Retinal pigment epithelial cell (primary cell): ENCODE data around the gene VMO1.

Experiments
- DNase-seq: peaks from one replicate; pipeline ENCODE4 v3.0.0-alpha.2; 2010; ENCODE audit warnings: low read depth
- H3K4me3 ChIP-seq: 2 replicates; pipeline ENCODE4 v1.5.1; 2011; ENCODE audit warnings: mild to moderate bottlenecking, low read length, control low read depth, moderate library complexity
- TF ChIP-seq, protein P1 (sequence below): conservative IDR thresholded peaks from 2 replicates; pipeline ENCODE4 v1.5.1; 2011; ENCODE audit warnings: low read depth, low read length, control low read depth, inconsistent platforms

Gene VMO1

DNA sequence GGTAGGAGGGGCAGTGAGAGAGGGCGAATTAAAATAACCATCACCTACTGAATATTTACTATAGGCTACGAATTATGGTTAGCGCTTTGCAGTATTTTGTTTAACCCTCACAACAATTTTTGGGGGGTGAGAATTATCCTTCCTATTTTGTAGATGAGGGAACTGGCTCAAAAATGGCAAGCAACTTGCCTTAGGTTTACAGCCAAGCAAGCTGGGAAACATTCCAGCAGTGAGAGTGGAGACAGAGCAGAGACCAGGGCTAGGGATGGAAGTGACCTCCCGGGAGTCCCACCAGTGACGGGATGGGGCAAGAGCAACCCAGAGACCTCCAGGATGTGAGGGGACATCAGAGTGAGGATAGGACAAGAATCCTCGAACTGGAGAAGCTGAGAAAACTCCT is 352 bp upstream of the VMO1 start:
- no peak overlapping the region for H3K4me3 ChIP-seq
- TF ChIP-seq, protein P1, sequence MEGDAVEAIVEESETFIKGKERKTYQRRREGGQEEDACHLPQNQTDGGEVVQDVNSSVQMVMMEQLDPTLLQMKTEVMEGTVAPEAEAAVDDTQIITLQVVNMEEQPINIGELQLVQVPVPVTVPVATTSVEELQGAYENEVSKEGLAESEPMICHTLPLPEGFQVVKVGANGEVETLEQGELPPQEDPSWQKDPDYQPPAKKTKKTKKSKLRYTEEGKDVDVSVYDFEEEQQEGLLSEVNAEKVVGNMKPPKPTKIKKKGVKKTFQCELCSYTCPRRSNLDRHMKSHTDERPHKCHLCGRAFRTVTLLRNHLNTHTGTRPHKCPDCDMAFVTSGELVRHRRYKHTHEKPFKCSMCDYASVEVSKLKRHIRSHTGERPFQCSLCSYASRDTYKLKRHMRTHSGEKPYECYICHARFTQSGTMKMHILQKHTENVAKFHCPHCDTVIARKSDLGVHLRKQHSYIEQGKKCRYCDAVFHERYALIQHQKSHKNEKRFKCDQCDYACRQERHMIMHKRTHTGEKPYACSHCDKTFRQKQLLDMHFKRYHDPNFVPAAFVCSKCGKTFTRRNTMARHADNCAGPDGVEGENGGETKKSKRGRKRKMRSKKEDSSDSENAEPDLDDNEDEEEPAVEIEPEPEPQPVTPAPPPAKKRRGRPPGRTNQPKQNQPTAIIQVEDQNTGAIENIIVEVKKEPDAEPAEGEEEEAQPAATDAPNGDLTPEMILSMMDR: no peak
- DNase-seq: no peak

GRCh38 chr17:4785311-4786105 is 656 bp downstream of the VMO1 start:
- no peak overlapping the region for H3K4me3 ChIP-seq
- TF ChIP-seq, protein P1: no peak
- DNase-seq: no peak

DNA sequence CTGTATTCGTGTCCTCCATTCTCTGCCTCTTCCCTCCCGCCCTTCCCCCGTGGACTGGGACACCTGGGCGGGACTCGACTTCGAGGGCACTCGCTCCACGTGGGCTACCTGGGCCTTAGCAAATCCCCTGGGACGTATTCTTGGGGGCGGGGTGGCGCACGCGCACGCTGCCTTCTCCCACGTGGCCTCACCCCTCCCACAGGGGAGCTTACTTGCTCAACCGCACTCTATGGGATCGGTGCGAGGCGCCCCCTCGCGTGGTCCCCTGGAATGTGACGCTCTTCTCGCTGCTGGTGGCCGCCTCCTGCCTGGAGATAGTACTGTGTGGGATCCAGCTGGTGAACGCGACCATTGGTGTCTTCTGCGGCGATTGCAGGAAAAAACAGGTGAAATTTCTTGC is 3.5 kb downstream of the VMO1 start:
- DNase-seq: no peak
- H3K4me3 ChIP-seq: no peak overlapping the region
- TF ChIP-seq, protein P1: no peak

GRCh38 chr17:4780325-4780955 is 5.7 kb downstream of the VMO1 start:
- TF ChIP-seq, protein P1: no peak
- no peak for DNase-seq
- no peak overlapping the region for H3K4me3 ChIP-seq

DNA sequence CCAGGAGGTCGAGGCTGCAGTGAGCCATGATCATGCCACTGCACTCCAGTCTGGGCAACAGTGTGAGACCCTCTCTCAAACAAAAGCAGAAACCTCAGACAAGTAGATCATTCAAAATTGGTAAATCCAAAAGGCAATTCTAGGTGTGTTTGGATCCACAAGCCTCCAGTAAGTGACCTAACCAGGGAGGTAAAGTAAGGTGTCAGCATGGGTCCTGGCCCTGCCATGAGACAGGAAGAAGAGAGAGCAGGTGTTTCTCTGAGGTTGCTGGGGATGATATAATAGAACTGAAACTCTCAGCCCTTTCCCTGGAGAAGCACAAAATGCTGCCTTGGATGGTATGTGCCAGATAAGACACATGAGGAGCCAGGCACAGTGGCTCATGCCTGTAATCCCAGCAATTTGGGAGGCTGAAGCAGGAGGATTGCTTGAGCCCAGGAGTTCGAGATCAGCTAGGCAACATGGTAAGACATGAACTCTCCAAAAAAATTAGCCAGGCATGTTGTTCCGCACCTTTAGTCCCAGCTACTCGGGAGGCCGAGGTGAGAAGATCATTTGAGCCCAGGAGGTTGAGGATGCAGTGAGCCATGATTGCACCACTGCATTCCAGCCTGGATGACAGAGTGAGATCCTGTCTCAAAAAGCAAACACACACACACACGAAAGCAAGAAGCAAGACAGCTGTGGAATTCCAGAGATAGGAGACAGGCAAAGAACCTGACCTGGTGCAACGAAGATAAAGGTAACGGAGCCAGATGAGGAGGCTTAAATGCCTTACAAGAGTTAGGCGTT is 8.0 kb downstream of the VMO1 start:
- no peak overlapping the region for H3K4me3 ChIP-seq
- TF ChIP-seq, protein P1: no peak
- DNase-seq: no peak

DNA sequence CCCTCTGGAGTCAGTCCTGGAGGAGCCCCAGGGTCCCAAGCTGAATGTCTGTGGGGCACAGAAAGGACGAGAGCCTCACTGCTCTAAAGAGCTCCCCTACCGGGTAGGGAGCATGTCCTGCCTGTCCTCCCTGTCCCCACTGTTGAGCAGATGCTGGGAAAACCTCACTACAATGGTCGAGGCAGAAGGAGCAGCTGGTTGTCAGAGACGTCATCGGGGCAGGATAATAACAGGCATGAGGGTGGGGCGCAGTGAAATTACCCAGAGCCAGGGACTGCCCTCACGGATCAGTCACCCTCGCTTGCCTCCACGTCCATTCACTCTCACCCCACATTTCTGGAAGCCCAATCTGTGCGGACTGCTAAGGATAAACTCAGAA is 13.9 kb downstream of the VMO1 start:
- TF ChIP-seq, protein P1: no peak
- no peak for DNase-seq
- no peak overlapping the region for H3K4me3 ChIP-seq
